DND-41 (cell line): ENCODE results near the gene CFAP299.

Source experiments
- EZH2 ChIP-seq: IDR thresholded peaks from 3 replicates; pipeline ENCODE4 v1.6.1; 2012; ENCODE audit warnings: borderline replicate concordance, low read depth, mild to moderate bottlenecking, moderate library complexity, low read length, inconsistent platforms; ENCODE audit not compliant: severe bottlenecking
- TF ChIP-seq, protein P1 (sequence below): IDR thresholded peaks from 2 replicates; pipeline ENCODE4 v1.5.1; 2012; ENCODE audit warnings: borderline replicate concordance, low read length, moderate library complexity, mild to moderate bottlenecking; ENCODE audit not compliant: poor library complexity, severe bottlenecking; ENCODE audit errors: extremely low read depth

- TF ChIP-seq, protein P1, sequence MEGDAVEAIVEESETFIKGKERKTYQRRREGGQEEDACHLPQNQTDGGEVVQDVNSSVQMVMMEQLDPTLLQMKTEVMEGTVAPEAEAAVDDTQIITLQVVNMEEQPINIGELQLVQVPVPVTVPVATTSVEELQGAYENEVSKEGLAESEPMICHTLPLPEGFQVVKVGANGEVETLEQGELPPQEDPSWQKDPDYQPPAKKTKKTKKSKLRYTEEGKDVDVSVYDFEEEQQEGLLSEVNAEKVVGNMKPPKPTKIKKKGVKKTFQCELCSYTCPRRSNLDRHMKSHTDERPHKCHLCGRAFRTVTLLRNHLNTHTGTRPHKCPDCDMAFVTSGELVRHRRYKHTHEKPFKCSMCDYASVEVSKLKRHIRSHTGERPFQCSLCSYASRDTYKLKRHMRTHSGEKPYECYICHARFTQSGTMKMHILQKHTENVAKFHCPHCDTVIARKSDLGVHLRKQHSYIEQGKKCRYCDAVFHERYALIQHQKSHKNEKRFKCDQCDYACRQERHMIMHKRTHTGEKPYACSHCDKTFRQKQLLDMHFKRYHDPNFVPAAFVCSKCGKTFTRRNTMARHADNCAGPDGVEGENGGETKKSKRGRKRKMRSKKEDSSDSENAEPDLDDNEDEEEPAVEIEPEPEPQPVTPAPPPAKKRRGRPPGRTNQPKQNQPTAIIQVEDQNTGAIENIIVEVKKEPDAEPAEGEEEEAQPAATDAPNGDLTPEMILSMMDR = no peak
- no peak for TF ChIP-seq EZH2
Observed at GRCh38 chr4:80371046-80371445, 35.5 kb downstream of the CFAP299 start.
